Upper lobe of left lung (tissue), 4 donors: ENCODE measurements around the gene KCP.

Source experiments
- CTCF ChIP-seq, 6 experiments: fragments of 450-650 bp in 4 of 6; fragments of 200-600 bp in 2 of 6; sonication (generic) in 2 of 6; IDR thresholded peaks; one replicate each; pipeline ENCODE4 v1.5.1; 2016 to 2019; ENCODE audit warnings: antibody characterized with exemption in 6 of 6
- POLR2A ChIP-seq, 4 donors: fragments of 450-650 bp; IDR thresholded peaks; one replicate each; pipeline ENCODE4 v1.5.1; 2016 to 2017; ENCODE audit warnings: antibody characterized with exemption in 4 of 4, mild to moderate bottlenecking in 2 of 4

DNA sequence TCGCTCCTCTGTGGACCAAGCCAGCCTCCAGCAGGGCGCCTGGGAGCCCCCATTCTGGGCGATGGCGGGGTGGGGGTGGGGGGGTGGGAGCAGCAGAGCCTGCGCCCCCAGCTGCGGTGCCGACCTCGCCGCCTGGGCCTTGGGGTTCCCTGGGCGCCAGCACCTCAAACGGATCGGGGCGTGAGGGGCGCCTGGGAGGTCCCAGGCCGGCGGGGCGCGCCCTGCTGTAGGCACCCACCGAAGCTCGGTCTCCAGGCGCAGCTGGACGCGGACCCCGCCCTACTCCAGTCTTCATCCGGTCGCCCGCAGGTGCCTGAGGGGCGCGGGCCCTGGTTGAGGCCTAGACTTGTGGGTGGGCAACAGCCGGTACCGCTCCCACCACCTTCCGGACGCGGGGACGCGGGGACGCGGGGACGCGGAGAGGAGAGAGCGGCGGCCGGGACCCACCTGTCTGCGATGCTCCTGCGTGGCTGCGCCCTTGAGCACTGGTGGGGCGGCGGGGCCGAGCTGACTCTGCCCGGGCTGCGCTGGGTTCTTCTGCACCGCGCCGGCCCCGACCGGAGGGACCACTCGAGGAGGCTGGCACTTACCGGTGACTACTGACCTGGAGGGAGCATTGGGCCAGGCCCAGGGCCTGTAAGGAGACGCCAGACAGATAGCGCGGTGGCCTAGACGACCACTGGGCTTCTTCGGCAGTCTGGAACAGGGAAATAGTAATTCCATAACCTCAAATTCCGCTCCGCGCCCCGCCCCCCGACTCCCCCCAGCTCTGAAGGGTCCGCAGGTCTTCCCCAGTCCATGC lies 5.5 kb upstream of the KCP start:
- TF ChIP-seq CTCF (IDR thresholded peaks at IDR 0.05): no peak
- no peak for TF ChIP-seq POLR2A (IDR thresholded peaks at IDR 0.05)
